ENCODE data around the gene CDH15. TPM values are rescaled to one million over a fixed set of nuclear protein-coding genes. Genes with fewer than 3 reads are reported as not detected.
A peak's percentile ranks its signal among the peaks of the same experiment; 100 is the strongest.

Gene CDH15
- total RNA-seq, 5 donors from 2014 or later (not counting 1 experiment from before 2014, with no cell fraction given), result 0.19 TPM; not detected in 4

- peaks cover 3 to 10% (median 3%) of the 10 kb centered on the region in 3 donors for H3K4me1 Mint-ChIP-seq
- H3K4me3 ChIP-seq (ENCODE audit: control insufficient read depth in 1 of 2, extremely low read depth in 1 of 2, low read length in 1 of 2), result no peak overlapping the region
- no peak for DNase-seq
- peaks cover 0 to 6% of the 10 kb centered on the region in 2 experiments for H3K4me1 ChIP-seq (ENCODE audit: control insufficient read depth in 1 of 2, extremely low read depth in 1 of 2, insufficient read depth in 2 of 2, low read length in 2 of 2)
- H3K36me3 ChIP-seq (ENCODE audit: control insufficient read depth in 2 of 2, extremely low read depth in 1 of 2, insufficient read depth in 1 of 2, low read length in 1 of 2), result peaks cover 21 to 61% of the 10 kb centered on the region in 2 donors
- H3K9me3 Mint-ChIP-seq, result no peaks in the 10 kb centered on the region
- H3K27ac ChIP-seq (ENCODE audit: low read length), result no peak overlapping the region
- no peak overlapping the region for H3K27ac Mint-ChIP-seq
- H3K4me3 Mint-ChIP-seq, result no peak overlapping the region
- ChIA-PET POLR2A (no interaction called here), CTCF (no interaction called here)
- WGBS (ENCODE audit: insufficient coverage), result 95% methylated on average over 24 of the region's 35 CpGs
- no peaks in the 10 kb centered on the region for H3K9me3 ChIP-seq
- no peaks in the 10 kb centered on the region for H3K27me3 Mint-ChIP-seq
- ATAC-seq (replicated peaks in 1 of 4), result no peak
- peaks cover 28% of the 10 kb centered on the region for H3K36me3 Mint-ChIP-seq
- H3K27me3 ChIP-seq (replicated peaks in 1 of 2; ENCODE audit: control insufficient read depth in 2 of 2, extremely low read depth in 1 of 2, insufficient read depth in 2 of 2, low read length in 1 of 2), result no peaks in the 10 kb centered on the region
Measured at GRCh38 chr16:89135971-89136765, 35.4 kb upstream of the CDH15 start.

DNA sequence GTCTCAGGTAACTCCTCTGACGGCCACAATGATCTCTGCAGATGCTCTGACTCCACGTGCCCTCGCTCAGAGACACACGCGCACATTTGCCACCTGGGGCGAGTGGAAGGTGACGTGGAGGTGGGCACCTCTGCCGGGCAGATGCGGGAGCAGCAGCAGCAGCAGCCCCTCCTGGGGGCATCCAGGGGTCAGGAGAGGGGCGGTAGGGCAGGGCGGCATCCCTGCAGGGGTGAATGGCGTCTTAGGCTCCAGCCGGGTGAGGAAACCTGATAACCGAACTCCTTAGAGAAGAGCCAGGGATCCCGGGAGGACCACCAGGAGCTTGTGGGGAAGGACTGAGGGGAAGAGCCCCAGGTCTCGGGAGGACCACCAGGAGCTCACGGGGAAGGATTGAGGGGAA lies 34.6 kb upstream of the CDH15 start:
- Mint-ChIP-seq H3K4me1 (peaks cover 0 to 10% (median 0%) of the 10 kb centered on the region in 3 donors), H3K9me3 (no peaks in the 10 kb centered on the region), H3K27me3 (no peaks in the 10 kb centered on the region), H3K36me3 (peaks cover 24% of the 10 kb centered on the region), H3K4me3 (no peak overlapping the region), H3K27ac (no peak overlapping the region)
- H3K27ac ChIP-seq (ENCODE audit: low read length), result no peak overlapping the region
- CTCF ChIA-PET, result interaction anchor here in 1 of 2 donors (0.6 kb wide), 1 partner anchor 79 kb away, joined by 6 read pairs; no protein-coding TSS in a partner anchor
- POLR2A ChIA-PET, result no interaction called here
- H3K4me1 ChIP-seq (ENCODE audit: control insufficient read depth in 1 of 2, extremely low read depth in 1 of 2, insufficient read depth in 2 of 2, low read length in 2 of 2), result peaks cover 0 to 6% of the 10 kb centered on the region in 2 experiments
- H3K27me3 ChIP-seq (replicated peaks in 1 of 2; ENCODE audit: control insufficient read depth in 2 of 2, extremely low read depth in 1 of 2, insufficient read depth in 2 of 2, low read length in 1 of 2), result no peaks in the 10 kb centered on the region
- 98% methylated on average over 12 of the region's 17 CpGs for WGBS (ENCODE audit: insufficient coverage)
- H3K9me3 ChIP-seq, result no peaks in the 10 kb centered on the region
- ATAC-seq (replicated peaks in 1 of 4) (no peak), DNase-seq (no peak)
- H3K36me3 ChIP-seq (ENCODE audit: control insufficient read depth in 2 of 2, extremely low read depth in 1 of 2, insufficient read depth in 1 of 2, low read length in 1 of 2), result peaks cover 21 to 66% of the 10 kb centered on the region in 2 donors
- no peak overlapping the region for H3K4me3 ChIP-seq (ENCODE audit: control insufficient read depth in 1 of 2, extremely low read depth in 1 of 2, low read length in 1 of 2)

DNA sequence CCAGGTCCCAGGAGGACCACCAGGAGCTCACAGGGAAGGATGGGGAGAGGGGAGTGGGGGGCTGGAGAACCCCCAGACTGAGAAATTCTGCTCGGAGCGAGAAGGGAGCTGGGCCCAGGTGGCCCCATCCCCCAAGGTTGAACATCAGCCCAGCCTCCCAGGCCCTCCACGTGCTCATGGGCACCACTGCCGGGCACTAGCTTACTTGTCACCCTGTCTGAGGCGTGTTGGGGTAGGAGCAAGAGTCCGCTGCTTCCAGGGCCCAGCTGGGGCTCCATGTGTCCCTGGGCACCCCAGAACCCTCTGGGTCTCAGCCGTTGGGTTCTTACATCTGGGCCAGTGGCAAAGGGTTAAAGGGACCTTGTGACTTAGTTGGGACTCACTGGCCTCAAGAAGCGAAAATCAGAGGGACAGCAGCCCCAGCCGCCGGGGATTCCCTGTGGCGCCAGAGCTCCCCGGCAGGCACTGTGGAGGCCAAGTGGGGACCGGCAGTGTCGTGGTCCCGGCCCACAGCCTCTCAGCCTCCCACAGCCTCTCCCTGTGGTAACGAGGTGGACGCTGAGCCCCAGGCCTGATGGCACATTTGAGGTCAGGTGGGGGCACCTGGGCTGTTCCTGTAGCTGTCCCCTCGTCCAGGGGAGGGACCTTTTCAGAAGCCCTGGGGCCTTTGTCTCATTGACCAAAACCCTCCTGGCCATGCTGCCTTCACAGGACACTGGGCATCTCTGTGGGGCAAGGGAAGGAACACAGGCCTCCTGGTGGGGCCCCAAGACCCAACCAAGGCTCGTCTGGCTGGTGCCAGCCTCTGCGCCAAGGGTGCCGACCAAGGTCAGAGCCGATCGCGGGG lies 33.7 kb upstream of the CDH15 start:
- peaks cover 0 to 10% (median 0%) of the 10 kb centered on the region in 3 donors for H3K4me1 Mint-ChIP-seq
- Histone ChIP-seq H3K36me3 (ENCODE audit: control insufficient read depth in 2 of 2, extremely low read depth in 1 of 2, insufficient read depth in 1 of 2, low read length in 1 of 2) (peaks cover 20 to 67% of the 10 kb centered on the region in 2 donors), H3K9me3 (no peaks in the 10 kb centered on the region), H3K4me3 (ENCODE audit: control insufficient read depth in 1 of 2, extremely low read depth in 1 of 2, low read length in 1 of 2) (no peak overlapping the region), H3K4me1 (ENCODE audit: control insufficient read depth in 1 of 2, extremely low read depth in 1 of 2, insufficient read depth in 2 of 2, low read length in 2 of 2) (peaks cover 0 to 6% of the 10 kb centered on the region in 2 experiments), H3K27me3 (replicated peaks in 1 of 2; ENCODE audit: control insufficient read depth in 2 of 2, extremely low read depth in 1 of 2, insufficient read depth in 2 of 2, low read length in 1 of 2) (no peaks in the 10 kb centered on the region), H3K27ac (ENCODE audit: low read length) (no peak overlapping the region)
- WGBS (ENCODE audit: insufficient coverage), result 97% methylated on average over 22 of the region's 24 CpGs
- H3K27me3 Mint-ChIP-seq, result no peaks in the 10 kb centered on the region
- ChIA-PET POLR2A (no interaction called here), CTCF (interaction anchor here in 1 of 2 donors (0.6 kb wide), 1 partner anchor 78 kb away, joined by 6 read pairs; no protein-coding TSS in a partner anchor)
- peaks cover 24% of the 10 kb centered on the region for H3K36me3 Mint-ChIP-seq
- DNase-seq, result peak in 1 of 35 experiments; percentile 3
- H3K9me3 Mint-ChIP-seq, result no peaks in the 10 kb centered on the region
- ATAC-seq (replicated peaks in 1 of 4), result no peak
- H3K4me3 Mint-ChIP-seq, result no peak overlapping the region
- no peak overlapping the region for H3K27ac Mint-ChIP-seq

DNA sequence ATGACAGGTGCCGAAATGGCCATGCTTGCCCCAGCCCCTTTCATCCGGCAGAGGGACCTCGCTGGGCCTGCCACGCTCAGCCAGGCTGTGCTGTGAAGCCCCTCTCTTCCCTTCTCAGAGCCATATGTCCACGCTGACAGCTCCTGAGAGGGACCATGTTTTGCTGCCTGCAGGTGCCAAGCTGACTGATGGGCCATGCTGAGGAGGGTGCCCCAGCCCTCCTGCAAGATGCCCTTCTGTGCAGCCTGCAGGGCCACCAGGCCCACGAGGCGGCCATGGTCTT lies 33.1 kb upstream of the CDH15 start:
- Mint-ChIP-seq H3K4me3 (no peak overlapping the region), H3K9me3 (no peaks in the 10 kb centered on the region), H3K27me3 (no peaks in the 10 kb centered on the region), H3K4me1 (peaks cover 0 to 10% (median 0%) of the 10 kb centered on the region in 3 donors), H3K36me3 (peaks cover 23% of the 10 kb centered on the region), H3K27ac (no peak overlapping the region)
- ATAC-seq (replicated peaks in 1 of 4) (no peak), DNase-seq (peak in 1 of 35 experiments; percentile 2)
- POLR2A ChIA-PET, result no interaction called here
- Histone ChIP-seq H3K9me3 (no peaks in the 10 kb centered on the region), H3K4me1 (ENCODE audit: control insufficient read depth in 1 of 2, extremely low read depth in 1 of 2, insufficient read depth in 2 of 2, low read length in 2 of 2) (peaks cover 0 to 6% of the 10 kb centered on the region in 2 experiments), H3K4me3 (ENCODE audit: control insufficient read depth in 1 of 2, extremely low read depth in 1 of 2, low read length in 1 of 2) (no peak overlapping the region), H3K27me3 (replicated peaks in 1 of 2; ENCODE audit: control insufficient read depth in 2 of 2, extremely low read depth in 1 of 2, insufficient read depth in 2 of 2, low read length in 1 of 2) (no peaks in the 10 kb centered on the region), H3K36me3 (ENCODE audit: control insufficient read depth in 2 of 2, extremely low read depth in 1 of 2, insufficient read depth in 1 of 2, low read length in 1 of 2) (peaks cover 14 to 61% of the 10 kb centered on the region in 2 donors), H3K27ac (ENCODE audit: low read length) (no peak overlapping the region)
- CTCF ChIA-PET, result no interaction called here
- WGBS (ENCODE audit: insufficient coverage), result 96% methylated on average over 4 of the region's 7 CpGs

- POLR2A ChIA-PET, result no interaction called here
- no peaks in the 10 kb centered on the region for H3K27me3 Mint-ChIP-seq
- H3K27ac Mint-ChIP-seq, result no peak overlapping the region
Measured at GRCh38 chr16:89138843-89139520, 32.6 kb upstream of the CDH15 start.

GRCh38 chr16:89139907-89140361 lies 31.6 kb upstream of the CDH15 start:
- DNase-seq (peak in 1 of 35 experiments; percentile 2), ATAC-seq (replicated peaks in 1 of 4) (no peak)
- Mint-ChIP-seq H3K36me3 (peaks cover 13% of the 10 kb centered on the region), H3K27ac (no peak overlapping the region), H3K27me3 (no peaks in the 10 kb centered on the region), H3K9me3 (no peaks in the 10 kb centered on the region), H3K4me3 (no peak overlapping the region), H3K4me1 (peaks cover 0 to 1% (median 0%) of the 10 kb centered on the region in 3 donors)
- CTCF ChIA-PET, result no interaction called here
- Histone ChIP-seq H3K27me3 (replicated peaks in 1 of 2; ENCODE audit: control insufficient read depth in 2 of 2, extremely low read depth in 1 of 2, insufficient read depth in 2 of 2, low read length in 1 of 2) (no peaks in the 10 kb centered on the region), H3K4me1 (ENCODE audit: control insufficient read depth in 1 of 2, extremely low read depth in 1 of 2, insufficient read depth in 2 of 2, low read length in 2 of 2) (peaks cover 0 to 6% of the 10 kb centered on the region in 2 experiments), H3K27ac (ENCODE audit: low read length) (no peak overlapping the region), H3K36me3 (ENCODE audit: control insufficient read depth in 2 of 2, extremely low read depth in 1 of 2, insufficient read depth in 1 of 2, low read length in 1 of 2) (peaks cover 11 to 55% of the 10 kb centered on the region in 2 donors), H3K9me3 (no peaks in the 10 kb centered on the region), H3K4me3 (ENCODE audit: control insufficient read depth in 1 of 2, extremely low read depth in 1 of 2, low read length in 1 of 2) (no peak overlapping the region)
- WGBS (ENCODE audit: insufficient coverage), result 93% methylated on average over 12 of the region's 12 CpGs
- POLR2A ChIA-PET, result no interaction called here

More at GRCh38 chr16:89138843-89139520, 32.6 kb upstream of the CDH15 start:
- WGBS (ENCODE audit: insufficient coverage), result 95% methylated on average over 28 of the region's 30 CpGs
- Mint-ChIP-seq H3K4me3 (no peak overlapping the region), H3K4me1 (peaks cover 0 to 10% (median 0%) of the 10 kb centered on the region in 3 donors), H3K9me3 (no peaks in the 10 kb centered on the region), H3K36me3 (peaks cover 19% of the 10 kb centered on the region)
- ATAC-seq (replicated peaks in 1 of 4), result no peak
- no peaks in the 10 kb centered on the region for H3K27me3 ChIP-seq (replicated peaks in 1 of 2; ENCODE audit: control insufficient read depth in 2 of 2, extremely low read depth in 1 of 2, insufficient read depth in 2 of 2, low read length in 1 of 2)
- H3K4me1 ChIP-seq (ENCODE audit: control insufficient read depth in 1 of 2, extremely low read depth in 1 of 2, insufficient read depth in 2 of 2, low read length in 2 of 2), result peaks cover 0 to 6% of the 10 kb centered on the region in 2 experiments
- no peak overlapping the region for H3K27ac ChIP-seq (ENCODE audit: low read length)
- CTCF ChIA-PET, result no interaction called here
- H3K4me3 ChIP-seq (ENCODE audit: control insufficient read depth in 1 of 2, extremely low read depth in 1 of 2, low read length in 1 of 2), result no peak overlapping the region
- no peaks in the 10 kb centered on the region for H3K9me3 ChIP-seq
- peaks cover 9 to 58% of the 10 kb centered on the region in 2 donors for H3K36me3 ChIP-seq (ENCODE audit: control insufficient read depth in 2 of 2, extremely low read depth in 1 of 2, insufficient read depth in 1 of 2, low read length in 1 of 2)
- peak in 1 of 35 experiments; percentile 3 for DNase-seq

Measured in T-cell (primary cell).